Measurements from ENCODE around the gene ME3. TPM values are rescaled to one million over a fixed set of nuclear protein-coding genes. Genes with fewer than 3 reads are reported as not detected.

Gene ME3
- total RNA-seq, 1 donor from 2014 or later, result 1.3 TPM

GRCh38 chr11:86606270-86606835, 66.1 kb downstream of the ME3 start:
- DNase-seq (no peak), ATAC-seq (ENCODE audit: low read depth) (no peak)
- Mint-ChIP-seq H3K27me3 (peaks cover 2% of the 10 kb centered on the region), H3K4me3 (no peak overlapping the region), H3K4me1 (no peaks in the 10 kb centered on the region), H3K36me3 (ENCODE audit: low read depth) (no peaks in the 10 kb centered on the region), H3K9me3 (no peaks in the 10 kb centered on the region), H3K27ac (no peak overlapping the region)
- ChIA-PET CTCF (no interaction called here), POLR2A (no interaction called here)
- intact Hi-C loops (cut with micrococcal nuclease), result loop anchor here (5.0 kb wide), 2 partner anchors 664 to 1009 kb away; no protein-coding TSS in a partner anchor
- TF ChIP-seq CTCF (IDR thresholded peaks at IDR 0.05), result no peak

- H3K9me3 Mint-ChIP-seq, result no peaks in the 10 kb centered on the region
- no peaks in the 10 kb centered on the region for H3K36me3 Mint-ChIP-seq (ENCODE audit: low read depth)
- H3K27ac Mint-ChIP-seq, result no peak overlapping the region
- H3K27me3 Mint-ChIP-seq, result no peaks in the 10 kb centered on the region
- ChIA-PET POLR2A (no interaction called here), CTCF (interaction anchor here (1.0 to 1.3 kb wide), 2 partner anchors 11 to 12 kb away, joined by 3 to 5 read pairs; no protein-coding TSS in a partner anchor)
- ATAC-seq (ENCODE audit: low read depth), result no peak
- no peak for DNase-seq
- no peak for TF ChIP-seq CTCF (IDR thresholded peaks at IDR 0.05)
- intact Hi-C loops (cut with micrococcal nuclease), result no loop called here
- H3K4me3 Mint-ChIP-seq, result no peak overlapping the region
- peaks cover 11% of the 10 kb centered on the region for H3K4me1 Mint-ChIP-seq
Observed at GRCh38 chr11:86596861-86597586, 75.4 kb downstream of the ME3 start.

- CTCF ChIA-PET, result no interaction called here
- no peaks in the 10 kb centered on the region for H3K27me3 Mint-ChIP-seq
- no peaks in the 10 kb centered on the region for H3K36me3 Mint-ChIP-seq (ENCODE audit: low read depth)
- DNase-seq, result no peak
- POLR2A ChIA-PET, result no interaction called here
- H3K4me3 Mint-ChIP-seq, result no peak overlapping the region
- no peak for ATAC-seq (ENCODE audit: low read depth)
- no peak for TF ChIP-seq CTCF (IDR thresholded peaks at IDR 0.05)
- intact Hi-C loops (cut with micrococcal nuclease), result no loop called here
- peaks cover 11% of the 10 kb centered on the region for H3K4me1 Mint-ChIP-seq
- no peaks in the 10 kb centered on the region for H3K9me3 Mint-ChIP-seq
- H3K27ac Mint-ChIP-seq, result no peak overlapping the region
Observed at GRCh38 chr11:86595955-86596354, 76.5 kb downstream of the ME3 start.

GRCh38 chr11:86595451-86595850, 77.0 kb downstream of the ME3 start:
- H3K27me3 Mint-ChIP-seq, result no peaks in the 10 kb centered on the region

More at GRCh38 chr11:86595451-86595850, 77.0 kb downstream of the ME3 start:
- no peak overlapping the region for H3K4me3 Mint-ChIP-seq
- TF ChIP-seq CTCF (IDR thresholded peaks at IDR 0.05), result no peak
- H3K36me3 Mint-ChIP-seq (ENCODE audit: low read depth), result no peaks in the 10 kb centered on the region
- DNase-seq, result no peak
- H3K27ac Mint-ChIP-seq, result no peak overlapping the region
- ChIA-PET CTCF (interaction anchor here (1.0 kb wide), 1 partner anchor 13 kb away, joined by 4 read pairs; no protein-coding TSS in a partner anchor), POLR2A (interaction anchor here (0.6 kb wide), 1 partner anchor 946 kb away, joined by 8 read pairs; no protein-coding TSS in a partner anchor)
- intact Hi-C loops (cut with micrococcal nuclease), result no loop called here
- no peak for ATAC-seq (ENCODE audit: low read depth)
- no peaks in the 10 kb centered on the region for H3K9me3 Mint-ChIP-seq
- H3K4me1 Mint-ChIP-seq, result peaks cover 11% of the 10 kb centered on the region

All from activated B cell treated with CpG ODN at 0.5 μM for 24 hours (primary cell).